ENCODE data around the gene STEAP2.
"Not testable (repeated sequence)": the region's sequence is repeated elsewhere in the genome, so short reads cannot be mapped to it uniquely, and the experiment has no call there.

The STEAP2 gene

GRCh38 chr7:90250601-90251303, 39.2 kb downstream of the STEAP2 start:
- Histone ChIP-seq H3K27ac (ENCODE audit: low read depth, low read length, severe bottlenecking) (no peak overlapping the region), H3K9me3 (ENCODE audit: control insufficient read depth, low read length) (no peaks in the 10 kb centered on the region), H3K36me3 (ENCODE audit: control insufficient read depth, insufficient read depth, low read length) (no peaks in the 10 kb centered on the region), H3K4me1 (ENCODE audit: control insufficient read depth, insufficient read depth, low read length, poor library complexity, severe bottlenecking) (peaks cover 9% of the 10 kb centered on the region), H3K4me3 (ENCODE audit: extremely low read depth, insufficient read depth, low read length, poor library complexity, severe bottlenecking) (no peak overlapping the region)
- 75 to 81% methylated on average over 2 of the region's 3 CpGs for WGBS, 2 experiments (ENCODE audit: insufficient coverage in 2 of 2)

DNA sequence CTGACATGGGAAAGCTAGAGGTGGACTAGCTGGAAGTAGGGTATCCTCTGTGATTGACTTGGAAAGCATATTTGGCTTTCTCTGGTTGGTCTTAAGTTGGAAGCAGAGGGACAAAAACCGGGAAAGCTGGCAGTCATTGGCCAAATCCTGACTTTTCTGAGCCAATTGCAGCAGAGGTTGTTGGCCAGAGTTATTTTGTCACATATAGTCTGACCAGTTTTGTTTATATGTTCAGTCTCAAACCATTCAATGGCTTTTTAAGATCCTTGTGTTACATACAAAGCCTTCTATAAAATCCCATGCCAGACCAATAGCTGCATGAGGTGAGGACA, 39.7 kb downstream of the STEAP2 start:
- Histone ChIP-seq H3K9me3 (ENCODE audit: control insufficient read depth, low read length) (no peaks in the 10 kb centered on the region), H3K4me3 (ENCODE audit: extremely low read depth, insufficient read depth, low read length, poor library complexity, severe bottlenecking) (no peak overlapping the region), H3K36me3 (ENCODE audit: control insufficient read depth, insufficient read depth, low read length) (no peaks in the 10 kb centered on the region), H3K4me1 (ENCODE audit: control insufficient read depth, insufficient read depth, low read length, poor library complexity, severe bottlenecking) (peaks cover 3% of the 10 kb centered on the region), H3K27ac (ENCODE audit: low read depth, low read length, severe bottlenecking) (no peak overlapping the region)
- no CpG with 5 or more reads among the region's 1 CpG for WGBS, 2 experiments (ENCODE audit: insufficient coverage in 2 of 2)

GRCh38 chr7:90256011-90256410, 44.5 kb downstream of the STEAP2 start:
- 80 to 89% methylated on average over 1 to 4 of the region's 5 CpGs for WGBS, 2 experiments (ENCODE audit: insufficient coverage in 2 of 2)
- H3K4me3 ChIP-seq (ENCODE audit: extremely low read depth, insufficient read depth, low read length, poor library complexity, severe bottlenecking); H3K27ac ChIP-seq (ENCODE audit: low read depth, low read length, severe bottlenecking); H3K9me3 ChIP-seq (ENCODE audit: control insufficient read depth, low read length); H3K4me1 ChIP-seq (ENCODE audit: control insufficient read depth, insufficient read depth, low read length, poor library complexity, severe bottlenecking); H3K36me3 ChIP-seq (ENCODE audit: control insufficient read depth, insufficient read depth, low read length): not testable (repeated sequence)

DNA sequence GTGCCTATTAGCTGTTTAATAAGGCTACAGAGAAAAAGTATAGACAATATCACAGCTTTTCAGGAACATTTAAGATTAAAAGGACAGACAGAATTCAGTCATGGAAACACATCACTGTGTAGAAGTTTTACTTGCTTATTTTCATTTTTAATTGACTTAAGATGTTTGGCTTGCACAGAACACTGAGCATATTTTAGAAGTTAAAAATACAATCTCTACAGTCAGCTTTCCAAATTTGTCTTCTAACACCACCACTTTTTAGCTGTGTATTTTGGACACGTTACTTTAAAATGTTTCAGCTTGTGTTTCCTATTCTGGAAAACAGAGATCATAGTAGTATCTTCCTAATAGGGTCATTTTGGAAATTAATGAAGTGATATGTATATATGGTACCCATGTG, 45.2 kb downstream of the STEAP2 start:
- WGBS, 2 experiments (ENCODE audit: insufficient coverage in 2 of 2) = no CpG with 5 or more reads among the region's 1 CpG
- Histone ChIP-seq H3K27ac (ENCODE audit: low read depth, low read length, severe bottlenecking) (no peak overlapping the region), H3K9me3 (ENCODE audit: control insufficient read depth, low read length) (no peaks in the 10 kb centered on the region), H3K36me3 (ENCODE audit: control insufficient read depth, insufficient read depth, low read length) (no peaks in the 10 kb centered on the region), H3K4me3 (ENCODE audit: extremely low read depth, insufficient read depth, low read length, poor library complexity, severe bottlenecking) (no peak overlapping the region), H3K4me1 (ENCODE audit: control insufficient read depth, insufficient read depth, low read length, poor library complexity, severe bottlenecking) (no peaks in the 10 kb centered on the region)

GRCh38 chr7:90261441-90261840, 49.9 kb downstream of the STEAP2 start:
- no peaks in the 10 kb centered on the region for H3K4me1 ChIP-seq (ENCODE audit: control insufficient read depth, insufficient read depth, low read length, poor library complexity, severe bottlenecking)
- H3K9me3 ChIP-seq (ENCODE audit: control insufficient read depth, low read length) = no peaks in the 10 kb centered on the region
- no peak overlapping the region for H3K27ac ChIP-seq (ENCODE audit: low read depth, low read length, severe bottlenecking)
- H3K36me3 ChIP-seq (ENCODE audit: control insufficient read depth, insufficient read depth, low read length) = no peaks in the 10 kb centered on the region
- no peak overlapping the region for H3K4me3 ChIP-seq (ENCODE audit: extremely low read depth, insufficient read depth, low read length, poor library complexity, severe bottlenecking)

- H3K9me3 ChIP-seq (ENCODE audit: control insufficient read depth, low read length) = no peaks in the 10 kb centered on the region
- H3K36me3 ChIP-seq (ENCODE audit: control insufficient read depth, insufficient read depth, low read length) = no peaks in the 10 kb centered on the region
- H3K4me1 ChIP-seq (ENCODE audit: control insufficient read depth, insufficient read depth, low read length, poor library complexity, severe bottlenecking) = no peaks in the 10 kb centered on the region
- H3K27ac ChIP-seq (ENCODE audit: low read depth, low read length, severe bottlenecking) = no peak overlapping the region
- H3K4me3 ChIP-seq (ENCODE audit: extremely low read depth, insufficient read depth, low read length, poor library complexity, severe bottlenecking) = no peak overlapping the region
Measured at GRCh38 chr7:90262438-90262837, 50.9 kb downstream of the STEAP2 start.

GRCh38 chr7:90266808-90267207, 55.3 kb downstream of the STEAP2 start:
- H3K9me3 ChIP-seq (ENCODE audit: control insufficient read depth, low read length) = no peaks in the 10 kb centered on the region
- no peak overlapping the region for H3K4me3 ChIP-seq (ENCODE audit: extremely low read depth, insufficient read depth, low read length, poor library complexity, severe bottlenecking)
- no peaks in the 10 kb centered on the region for H3K4me1 ChIP-seq (ENCODE audit: control insufficient read depth, insufficient read depth, low read length, poor library complexity, severe bottlenecking)
- no peaks in the 10 kb centered on the region for H3K36me3 ChIP-seq (ENCODE audit: control insufficient read depth, insufficient read depth, low read length)
- H3K27ac ChIP-seq (ENCODE audit: low read depth, low read length, severe bottlenecking) = no peak overlapping the region
- 80% methylated on average over 1 of the region's 3 CpGs; no CpG with 5 or more reads in 1 of the 2 experiments for WGBS, 2 experiments (ENCODE audit: insufficient coverage in 2 of 2)

- no peak overlapping the region for H3K27ac ChIP-seq (ENCODE audit: low read depth, low read length, severe bottlenecking)
- H3K9me3 ChIP-seq (ENCODE audit: control insufficient read depth, low read length) = no peaks in the 10 kb centered on the region
- H3K36me3 ChIP-seq (ENCODE audit: control insufficient read depth, insufficient read depth, low read length) = no peaks in the 10 kb centered on the region
- H3K4me3 ChIP-seq (ENCODE audit: extremely low read depth, insufficient read depth, low read length, poor library complexity, severe bottlenecking) = no peak overlapping the region
- 90% methylated on average over 2 of the region's 5 CpGs; no CpG with 5 or more reads in 1 of the 2 experiments for WGBS, 2 experiments (ENCODE audit: insufficient coverage in 2 of 2)
- no peaks in the 10 kb centered on the region for H3K4me1 ChIP-seq (ENCODE audit: control insufficient read depth, insufficient read depth, low read length, poor library complexity, severe bottlenecking)
Measured at GRCh38 chr7:90267263-90267858, 55.8 kb downstream of the STEAP2 start.

DNA sequence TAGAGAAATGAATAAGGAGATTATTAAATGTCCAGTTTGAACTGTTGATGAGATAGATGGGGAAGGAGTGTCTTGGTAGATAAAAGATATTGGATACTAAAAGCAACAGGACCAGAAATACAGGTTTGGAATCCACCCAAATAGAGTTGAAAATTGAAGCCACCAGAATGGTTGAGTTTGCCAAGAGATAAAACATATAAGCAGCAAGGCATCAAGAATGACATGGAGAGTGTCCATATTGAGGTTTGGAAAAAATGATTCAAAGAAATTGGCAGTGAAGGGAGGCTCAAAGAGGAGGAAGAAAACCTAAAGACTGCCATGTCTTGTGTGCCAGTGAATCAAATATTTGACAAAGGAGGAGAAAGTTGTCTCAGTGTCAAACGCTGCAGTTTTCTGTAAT, 57.6 kb downstream of the STEAP2 start:
- Histone ChIP-seq H3K27ac (ENCODE audit: low read depth, low read length, severe bottlenecking) (no peak overlapping the region), H3K9me3 (ENCODE audit: control insufficient read depth, low read length) (no peaks in the 10 kb centered on the region), H3K4me3 (ENCODE audit: extremely low read depth, insufficient read depth, low read length, poor library complexity, severe bottlenecking) (no peak overlapping the region), H3K4me1 (ENCODE audit: control insufficient read depth, insufficient read depth, low read length, poor library complexity, severe bottlenecking) (no peaks in the 10 kb centered on the region), H3K36me3 (ENCODE audit: control insufficient read depth, insufficient read depth, low read length) (no peaks in the 10 kb centered on the region)
- 75 to 93% methylated on average over 1 of the region's 1 CpG for WGBS, 2 experiments (ENCODE audit: insufficient coverage in 2 of 2)

DNA sequence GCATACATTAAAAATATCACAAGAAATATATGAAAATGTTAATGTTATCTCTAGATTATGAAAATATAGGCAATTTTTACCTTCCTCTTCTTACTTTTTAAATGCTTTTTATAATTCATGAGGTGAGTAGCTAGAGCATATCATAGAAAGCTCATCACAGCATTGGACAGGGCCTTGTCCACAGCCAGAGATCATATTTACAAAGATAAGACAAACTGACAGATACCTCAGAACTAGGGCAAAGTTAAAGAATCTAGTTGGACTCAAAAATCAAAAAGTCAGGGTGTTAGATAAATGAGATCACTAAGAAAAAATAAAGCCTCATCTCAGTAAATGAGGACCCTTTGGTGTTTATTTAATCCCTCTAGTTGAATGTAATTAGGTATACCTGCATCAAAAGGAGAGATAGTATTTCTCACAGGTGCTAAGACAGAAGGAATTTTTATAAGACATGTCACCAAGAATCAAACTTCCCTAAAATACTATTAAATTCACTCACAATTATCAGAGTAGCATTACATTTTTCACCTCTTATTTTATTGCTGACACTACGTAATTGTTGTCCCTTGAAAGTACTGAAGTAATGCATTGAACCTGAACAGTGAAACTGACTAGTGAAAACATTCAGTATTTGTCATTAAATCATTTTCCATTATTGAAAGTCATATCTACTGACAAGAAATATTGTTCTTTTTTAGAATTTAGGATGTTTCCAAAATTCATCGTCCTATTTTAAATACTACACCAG, 59.1 kb downstream of the STEAP2 start:
- no peak overlapping the region for H3K4me3 ChIP-seq (ENCODE audit: extremely low read depth, insufficient read depth, low read length, poor library complexity, severe bottlenecking)
- no peaks in the 10 kb centered on the region for H3K4me1 ChIP-seq (ENCODE audit: control insufficient read depth, insufficient read depth, low read length, poor library complexity, severe bottlenecking)
- no peaks in the 10 kb centered on the region for H3K36me3 ChIP-seq (ENCODE audit: control insufficient read depth, insufficient read depth, low read length)
- H3K9me3 ChIP-seq (ENCODE audit: control insufficient read depth, low read length) = no peaks in the 10 kb centered on the region
- H3K27ac ChIP-seq (ENCODE audit: low read depth, low read length, severe bottlenecking) = no peak overlapping the region
- 100% methylated on average over 2 of the region's 2 CpGs; no CpG with 5 or more reads in 1 of the 2 experiments for WGBS, 2 experiments (ENCODE audit: insufficient coverage in 2 of 2)

DNA sequence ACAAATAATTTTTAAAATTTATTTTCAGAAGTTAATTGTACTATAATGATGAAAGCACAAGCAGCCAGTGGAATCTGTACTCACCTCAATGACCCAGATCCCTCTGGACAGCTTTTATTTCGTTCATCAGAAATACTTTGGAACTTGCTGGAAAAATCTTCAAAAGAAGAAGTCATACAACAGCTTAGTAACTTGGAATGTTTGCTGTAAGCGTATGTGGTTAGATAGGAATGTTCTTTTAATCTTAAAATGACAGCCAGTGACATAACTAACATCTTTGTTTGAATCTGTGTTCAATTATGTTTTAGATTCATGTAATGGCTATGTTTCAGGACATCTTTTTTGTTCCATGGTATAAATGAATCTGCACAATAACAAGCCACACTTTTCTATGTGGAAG, 60.2 kb downstream of the STEAP2 start:
- Histone ChIP-seq H3K36me3 (ENCODE audit: control insufficient read depth, insufficient read depth, low read length) (no peaks in the 10 kb centered on the region), H3K27ac (ENCODE audit: low read depth, low read length, severe bottlenecking) (no peak overlapping the region), H3K9me3 (ENCODE audit: control insufficient read depth, low read length) (no peaks in the 10 kb centered on the region), H3K4me3 (ENCODE audit: extremely low read depth, insufficient read depth, low read length, poor library complexity, severe bottlenecking) (no peak overlapping the region), H3K4me1 (ENCODE audit: control insufficient read depth, insufficient read depth, low read length, poor library complexity, severe bottlenecking) (no peaks in the 10 kb centered on the region)
- 93% methylated on average over 2 of the region's 2 CpGs; no CpG with 5 or more reads in 1 of the 2 experiments for WGBS, 2 experiments (ENCODE audit: insufficient coverage in 2 of 2)
